ENCODE data around the gene GNG12. TPM values are rescaled to one million over a fixed set of nuclear protein-coding genes. Genes with fewer than 3 reads are reported as not detected.

Gene GNG12
- total RNA-seq, 1 experiment from 2014 or later: 23.7 TPM

DNA sequence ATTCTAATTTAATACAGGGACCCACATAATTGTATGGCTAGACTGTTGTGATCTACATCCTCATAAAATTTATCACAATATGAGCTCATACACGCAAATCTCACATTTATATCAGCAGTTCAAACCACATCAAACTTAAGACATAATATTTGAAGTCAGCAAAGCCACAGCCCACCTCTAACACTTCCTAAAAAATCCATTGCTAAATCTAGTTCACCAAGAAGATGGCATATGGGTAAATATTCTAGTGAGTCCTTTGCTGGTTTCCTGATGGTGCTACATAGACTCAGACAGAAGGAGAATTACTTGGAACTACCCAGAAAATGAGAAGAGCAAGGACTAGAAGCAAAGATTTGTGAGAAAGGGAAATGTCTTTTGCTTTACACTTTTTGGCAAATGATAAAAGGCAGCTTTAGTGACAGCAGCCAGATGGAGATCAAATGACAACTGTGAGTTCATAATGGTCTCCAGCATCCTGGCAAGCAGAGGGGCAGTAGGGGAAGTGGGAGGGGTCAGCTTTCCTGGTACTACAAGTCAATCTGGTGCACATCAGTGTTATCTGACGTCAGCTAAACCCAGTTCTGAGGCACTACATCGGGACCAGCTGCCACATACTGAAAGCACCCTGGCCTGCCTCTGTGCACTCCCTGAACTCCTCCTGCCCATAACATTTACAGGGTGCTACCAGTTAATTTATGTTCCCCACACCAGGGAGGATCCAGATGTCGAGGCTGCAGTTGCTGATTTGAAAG lies 158.8 kb downstream of the GNG12 start:
- no peak overlapping the region for H3K4me3 Mint-ChIP-seq
- H3K27me3 Mint-ChIP-seq (ENCODE audit: low read depth): peaks cover 6% of the 10 kb centered on the region; the same call in 1 of the 2 replicates
- peak; percentile 76 for ATAC-seq

DNA sequence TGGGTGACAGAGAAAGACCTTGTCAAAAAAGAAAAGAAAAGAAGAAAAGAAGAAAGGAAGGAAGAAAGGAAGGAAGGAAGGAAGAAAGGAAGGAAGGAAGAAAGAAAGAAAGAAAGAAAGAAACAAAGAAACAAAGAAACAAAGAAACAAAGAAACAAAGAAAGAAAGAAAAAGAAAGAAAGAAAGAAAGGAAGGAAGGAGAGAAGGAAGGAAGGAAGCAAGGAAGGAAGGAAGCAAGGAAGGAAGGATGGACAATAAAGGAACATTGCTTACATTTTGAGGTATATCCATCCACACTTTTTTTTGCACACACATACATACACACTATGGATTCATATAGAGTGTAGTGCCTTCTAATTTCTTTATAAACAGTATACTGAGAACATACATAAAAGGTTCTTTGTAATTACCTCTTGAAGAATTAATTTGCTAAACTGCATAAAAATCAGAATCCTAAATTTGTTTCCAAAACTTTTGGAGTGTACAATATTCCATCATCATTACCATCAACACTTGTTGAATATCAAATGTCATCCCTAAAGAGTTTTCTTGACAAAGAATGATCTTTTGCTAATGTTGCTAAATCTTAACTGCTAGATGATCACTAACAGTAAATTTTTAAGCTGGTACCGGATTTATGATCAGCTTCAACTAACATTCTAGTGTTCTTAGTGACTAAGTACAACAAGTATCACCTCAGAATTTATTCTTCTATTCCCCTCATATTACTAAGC lies 159.6 kb downstream of the GNG12 start:
- ChIA-PET POLR2A (interaction anchor here (1.7 kb wide), 1 partner anchor 11 kb away, joined by 6 read pairs; the partner anchor contains the start of gene GADD45A), CTCF (interaction anchor here (1.3 to 1.7 kb wide), 2 partner anchors 27 to 112 kb away, joined by 6 read pairs; no protein-coding TSS in a partner anchor)
- Mint-ChIP-seq H3K4me3 (no peak overlapping the region), H3K4me1 (peaks cover 10% of the 10 kb centered on the region; the same call in 1 of the 2 replicates), H3K27me3 (ENCODE audit: low read depth) (peaks cover 6% of the 10 kb centered on the region; the same call in 1 of the 2 replicates), H3K9me3 (no peaks in the 10 kb centered on the region), H3K36me3 (no peaks in the 10 kb centered on the region), H3K27ac (no peak overlapping the region)
- DNase-seq (ENCODE audit: low spot score) (no peak), ATAC-seq (no peak)
- TF ChIP-seq GRHL2 (CRISPR knock-in tag; IDR thresholded peaks at IDR 0.05; ENCODE audit: insufficient replicate concordance, severe bottlenecking) (no peak), NFE2L1 (CRISPR knock-in tag; IDR thresholded peaks at IDR 0.05) (no peak), TP53 (CRISPR knock-in tag; IDR thresholded peaks at IDR 0.05) (no peak), ZNF416 (CRISPR knock-in tag; IDR thresholded peaks at IDR 0.05) (no peak), ZNF138 (CRISPR knock-in tag; conservative IDR thresholded peaks at IDR 0.05) (no peak), JUN (CRISPR knock-in tag; IDR thresholded peaks at IDR 0.05) (no peak)
- TF ChIP-seq, protein P1, sequence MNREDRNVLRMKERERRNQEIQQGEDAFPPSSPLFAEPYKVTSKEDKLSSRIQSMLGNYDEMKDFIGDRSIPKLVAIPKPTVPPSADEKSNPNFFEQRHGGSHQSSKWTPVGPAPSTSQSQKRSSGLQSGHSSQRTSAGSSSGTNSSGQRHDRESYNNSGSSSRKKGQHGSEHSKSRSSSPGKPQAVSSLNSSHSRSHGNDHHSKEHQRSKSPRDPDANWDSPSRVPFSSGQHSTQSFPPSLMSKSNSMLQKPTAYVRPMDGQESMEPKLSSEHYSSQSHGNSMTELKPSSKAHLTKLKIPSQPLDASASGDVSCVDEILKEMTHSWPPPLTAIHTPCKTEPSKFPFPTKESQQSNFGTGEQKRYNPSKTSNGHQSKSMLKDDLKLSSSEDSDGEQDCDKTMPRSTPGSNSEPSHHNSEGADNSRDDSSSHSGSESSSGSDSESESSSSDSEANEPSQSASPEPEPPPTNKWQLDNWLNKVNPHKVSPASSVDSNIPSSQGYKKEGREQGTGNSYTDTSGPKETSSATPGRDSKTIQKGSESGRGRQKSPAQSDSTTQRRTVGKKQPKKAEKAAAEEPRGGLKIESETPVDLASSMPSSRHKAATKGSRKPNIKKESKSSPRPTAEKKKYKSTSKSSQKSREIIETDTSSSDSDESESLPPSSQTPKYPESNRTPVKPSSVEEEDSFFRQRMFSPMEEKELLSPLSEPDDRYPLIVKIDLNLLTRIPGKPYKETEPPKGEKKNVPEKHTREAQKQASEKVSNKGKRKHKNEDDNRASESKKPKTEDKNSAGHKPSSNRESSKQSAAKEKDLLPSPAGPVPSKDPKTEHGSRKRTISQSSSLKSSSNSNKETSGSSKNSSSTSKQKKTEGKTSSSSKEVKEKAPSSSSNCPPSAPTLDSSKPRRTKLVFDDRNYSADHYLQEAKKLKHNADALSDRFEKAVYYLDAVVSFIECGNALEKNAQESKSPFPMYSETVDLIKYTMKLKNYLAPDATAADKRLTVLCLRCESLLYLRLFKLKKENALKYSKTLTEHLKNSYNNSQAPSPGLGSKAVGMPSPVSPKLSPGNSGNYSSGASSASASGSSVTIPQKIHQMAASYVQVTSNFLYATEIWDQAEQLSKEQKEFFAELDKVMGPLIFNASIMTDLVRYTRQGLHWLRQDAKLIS (CRISPR knock-in tag; IDR thresholded peaks at IDR 0.05; ENCODE audit: borderline replicate concordance): no peak
- TF ChIP-seq, protein P2, sequence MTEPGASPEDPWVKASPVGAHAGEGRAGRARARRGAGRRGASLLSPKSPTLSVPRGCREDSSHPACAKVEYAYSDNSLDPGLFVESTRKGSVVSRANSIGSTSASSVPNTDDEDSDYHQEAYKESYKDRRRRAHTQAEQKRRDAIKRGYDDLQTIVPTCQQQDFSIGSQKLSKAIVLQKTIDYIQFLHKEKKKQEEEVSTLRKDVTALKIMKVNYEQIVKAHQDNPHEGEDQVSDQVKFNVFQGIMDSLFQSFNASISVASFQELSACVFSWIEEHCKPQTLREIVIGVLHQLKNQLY (CRISPR knock-in tag; IDR thresholded peaks at IDR 0.05): no peak
- TF ChIP-seq, protein P3, sequence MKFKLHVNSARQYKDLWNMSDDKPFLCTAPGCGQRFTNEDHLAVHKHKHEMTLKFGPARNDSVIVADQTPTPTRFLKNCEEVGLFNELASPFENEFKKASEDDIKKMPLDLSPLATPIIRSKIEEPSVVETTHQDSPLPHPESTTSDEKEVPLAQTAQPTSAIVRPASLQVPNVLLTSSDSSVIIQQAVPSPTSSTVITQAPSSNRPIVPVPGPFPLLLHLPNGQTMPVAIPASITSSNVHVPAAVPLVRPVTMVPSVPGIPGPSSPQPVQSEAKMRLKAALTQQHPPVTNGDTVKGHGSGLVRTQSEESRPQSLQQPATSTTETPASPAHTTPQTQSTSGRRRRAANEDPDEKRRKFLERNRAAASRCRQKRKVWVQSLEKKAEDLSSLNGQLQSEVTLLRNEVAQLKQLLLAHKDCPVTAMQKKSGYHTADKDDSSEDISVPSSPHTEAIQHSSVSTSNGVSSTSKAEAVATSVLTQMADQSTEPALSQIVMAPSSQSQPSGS (CRISPR knock-in tag; IDR thresholded peaks at IDR 0.05; ENCODE audit: borderline replicate concordance, low read depth): no peak

More for the DNA sequence above, 158.8 kb downstream of the GNG12 start:
- Mint-ChIP-seq H3K9me3 (no peaks in the 10 kb centered on the region), H3K36me3 (no peaks in the 10 kb centered on the region), H3K4me1 (peaks cover 10% of the 10 kb centered on the region; the same call in 1 of the 2 replicates), H3K27ac (no peak overlapping the region)
- no peak for DNase-seq (ENCODE audit: low spot score)
- POLR2A ChIA-PET: interaction anchor here (1.7 kb wide), 1 partner anchor 10 kb away, joined by 6 read pairs; the partner anchor contains the start of gene GADD45A
- no peak for TF ChIP-seq ZBTB21 (CRISPR knock-in tag; IDR thresholded peaks at IDR 0.05; ENCODE audit: borderline replicate concordance)
- no peak for TF ChIP-seq MYBL2 (CRISPR knock-in tag; IDR thresholded peaks at IDR 0.05)
- TF ChIP-seq NFE2L1 (CRISPR knock-in tag; IDR thresholded peaks at IDR 0.05): no peak
- TF ChIP-seq, protein P4, sequence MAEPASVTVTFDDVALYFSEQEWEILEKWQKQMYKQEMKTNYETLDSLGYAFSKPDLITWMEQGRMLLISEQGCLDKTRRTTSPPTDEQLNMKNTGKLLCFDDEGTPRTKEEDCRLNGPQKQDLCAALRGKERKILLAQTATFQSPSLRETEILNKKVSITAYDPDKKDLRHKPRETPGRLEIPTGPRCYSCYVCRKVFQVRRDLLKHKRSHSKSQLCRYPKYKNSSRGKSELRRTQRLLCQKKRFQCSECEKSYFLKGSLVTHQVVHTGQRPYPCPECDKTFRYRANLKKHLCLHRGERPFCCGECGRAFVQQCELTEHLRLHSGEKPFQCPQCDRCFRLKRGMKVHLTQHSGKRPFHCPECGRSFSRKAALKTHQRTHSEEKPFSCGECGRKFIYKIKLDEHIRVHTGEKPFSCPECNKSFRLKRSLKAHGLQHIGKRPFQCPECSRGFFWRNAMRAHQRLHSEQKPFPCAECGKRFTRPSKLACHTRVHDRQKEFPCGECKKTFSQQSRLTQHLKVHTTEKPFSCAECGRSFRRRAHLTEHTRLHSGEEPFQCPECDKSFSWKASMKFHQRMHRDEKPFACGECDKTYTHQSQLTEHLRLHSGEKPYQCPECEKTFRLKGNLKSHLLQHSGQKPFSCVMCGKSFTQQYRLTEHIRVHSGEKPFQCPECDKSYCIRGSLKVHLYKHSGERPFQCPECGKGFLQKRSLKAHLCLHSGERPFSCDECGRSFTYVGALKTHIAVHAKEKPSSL (CRISPR knock-in tag; conservative IDR thresholded peaks at IDR 0.05): no peak
- no peak for TF ChIP-seq NR1H2 (CRISPR knock-in tag; IDR thresholded peaks at IDR 0.05)
- TF ChIP-seq ZNF121 (CRISPR knock-in tag; IDR thresholded peaks at IDR 0.05): no peak
- TF ChIP-seq, protein P3 (CRISPR knock-in tag; IDR thresholded peaks at IDR 0.05; ENCODE audit: borderline replicate concordance, low read depth): no peak
- TF ChIP-seq MXD4 (CRISPR knock-in tag; IDR thresholded peaks at IDR 0.05; ENCODE audit: borderline replicate concordance): no peak
- no peak for TF ChIP-seq NFYB (CRISPR knock-in tag; conservative IDR thresholded peaks at IDR 0.05; ENCODE audit: low read depth)
- no peak for TF ChIP-seq TP53 (CRISPR knock-in tag; IDR thresholded peaks at IDR 0.05)
- no peak for TF ChIP-seq GABPB1 (CRISPR knock-in tag; IDR thresholded peaks at IDR 0.05)
- TF ChIP-seq, protein P5, sequence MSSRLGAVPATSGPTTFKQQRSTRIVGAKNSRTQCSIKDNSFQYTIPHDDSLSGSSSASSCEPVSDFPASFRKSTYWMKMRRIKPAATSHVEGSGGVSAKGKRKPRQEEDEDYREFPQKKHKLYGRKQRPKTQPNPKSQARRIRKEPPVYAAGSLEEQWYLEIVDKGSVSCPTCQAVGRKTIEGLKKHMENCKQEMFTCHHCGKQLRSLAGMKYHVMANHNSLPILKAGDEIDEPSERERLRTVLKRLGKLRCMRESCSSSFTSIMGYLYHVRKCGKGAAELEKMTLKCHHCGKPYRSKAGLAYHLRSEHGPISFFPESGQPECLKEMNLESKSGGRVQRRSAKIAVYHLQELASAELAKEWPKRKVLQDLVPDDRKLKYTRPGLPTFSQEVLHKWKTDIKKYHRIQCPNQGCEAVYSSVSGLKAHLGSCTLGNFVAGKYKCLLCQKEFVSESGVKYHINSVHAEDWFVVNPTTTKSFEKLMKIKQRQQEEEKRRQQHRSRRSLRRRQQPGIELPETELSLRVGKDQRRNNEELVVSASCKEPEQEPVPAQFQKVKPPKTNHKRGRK (CRISPR knock-in tag; IDR thresholded peaks at IDR 0.05; ENCODE audit: borderline replicate concordance): no peak
- TF ChIP-seq FOXK1 (CRISPR knock-in tag; IDR thresholded peaks at IDR 0.05): no peak
- TF ChIP-seq, protein P6, sequence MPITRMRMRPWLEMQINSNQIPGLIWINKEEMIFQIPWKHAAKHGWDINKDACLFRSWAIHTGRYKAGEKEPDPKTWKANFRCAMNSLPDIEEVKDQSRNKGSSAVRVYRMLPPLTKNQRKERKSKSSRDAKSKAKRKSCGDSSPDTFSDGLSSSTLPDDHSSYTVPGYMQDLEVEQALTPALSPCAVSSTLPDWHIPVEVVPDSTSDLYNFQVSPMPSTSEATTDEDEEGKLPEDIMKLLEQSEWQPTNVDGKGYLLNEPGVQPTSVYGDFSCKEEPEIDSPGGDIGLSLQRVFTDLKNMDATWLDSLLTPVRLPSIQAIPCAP (CRISPR knock-in tag; IDR thresholded peaks at IDR 0.05): no peak
- no peak for TF ChIP-seq SMAD4 (CRISPR knock-in tag; IDR thresholded peaks at IDR 0.05)
- CTCF ChIA-PET: interaction anchor here (0.9 to 2.3 kb wide), 6 partner anchors 11 to 179 kb away, joined by 3 to 7 read pairs (median 6); partner anchors contain the start of gene GADD45A
